PC-9 (cell line): ENCODE measurements around the gene PRSS56. TPM values are rescaled to one million over a fixed set of nuclear protein-coding genes. Genes with fewer than 3 reads are reported as not detected.

Experiments used
- BruUV-seq: library from RNA; stranded (reverse); fragments of 400-500 nt; replicated peaks from 2 replicates; lab custom pipeline; 2021; lab: Mats Ljungman, UMichigan
- CTCF ChIA-PET: fragments of 300-600 bp; sonication (Branson Sonifier 250); formaldehyde crosslinking; loops from one replicate; lab custom pipeline; 2022; ENCODE audit warnings: antibody characterized with exemption; lab: Charles Lee
- POLR2A ChIA-PET: fragments of 300-600 bp; sonication (Branson Sonifier 250); formaldehyde crosslinking; loops from one replicate; lab custom pipeline; 2022; ENCODE audit warnings: antibody characterized with exemption; ENCODE audit not compliant: unreplicated experiment; lab: Charles Lee
- DNase-seq, 2 experiments: peaks; one replicate each; pipeline versions ENCODE4 v3.0.0 to v3.0.0-alpha.2; 2015 to 2022; ENCODE audit warnings: mixed read lengths in 1 of 2
- H2AFZ ChIP-seq: fragments of 200-600 bp; sonication (generic); 2 replicates; pipeline ENCODE4 v1.8.1; 2017; ENCODE audit warnings: antibody characterized with exemption
- H3F3A ChIP-seq: fragments of 200-600 bp; sonication (generic); 2 replicates; pipeline ENCODE4 v1.8.1; 2017; ENCODE audit warnings: antibody characterized with exemption, mild to moderate bottlenecking, low read depth; ENCODE audit not compliant: insufficient read depth
- H3K27ac ChIP-seq: fragments of 200-600 bp; sonication (generic); 2 replicates; pipeline ENCODE4 v1.6.1; 2016; ENCODE audit warnings: mixed run types
- H3K27me3 ChIP-seq: fragments of 200-600 bp; sonication (generic); 2 replicates; pipeline ENCODE4 v1.6.1; 2016; ENCODE audit warnings: low read depth, mixed run types; ENCODE audit not compliant: insufficient read depth
- H3K36me3 ChIP-seq: fragments of 200-600 bp; sonication (generic); 2 replicates; pipeline ENCODE4 v1.6.1; 2016; ENCODE audit warnings: low read depth, mixed run types
- H3K4me1 ChIP-seq: fragments of 200-600 bp; sonication (generic); replicated peaks from 2 replicates; pipeline ENCODE4 v1.6.1; 2016; ENCODE audit warnings: mixed run types; ENCODE audit not compliant: insufficient read depth
- H3K4me2 ChIP-seq: fragments of 200-600 bp; sonication (generic); 2 replicates; pipeline ENCODE4 v1.6.1; 2017; ENCODE audit warnings: mixed run types
- H3K4me3 ChIP-seq: fragments of 200-600 bp; sonication (generic); 2 replicates; pipeline ENCODE4 v1.6.1; 2016; ENCODE audit warnings: mixed run types
- H3K79me2 ChIP-seq: fragments of 200-600 bp; sonication (generic); 2 replicates; pipeline ENCODE4 v1.6.1; 2017; ENCODE audit warnings: low read depth, mixed run types
- H3K9me2 ChIP-seq: fragments of 200-600 bp; sonication (generic); 2 replicates; pipeline ENCODE4 v1.8.1; 2017; ENCODE audit warnings: mild to moderate bottlenecking; ENCODE audit not compliant: insufficient read depth
- H3K9me3 ChIP-seq: fragments of 200-600 bp; sonication (generic); 2 replicates; pipeline ENCODE4 v1.8.1; 2016; ENCODE audit warnings: low read depth; ENCODE audit not compliant: insufficient read depth
- H4K20me1 ChIP-seq: fragments of 200-600 bp; sonication (generic); 2 replicates; pipeline ENCODE4 v1.8.1; 2017; ENCODE audit not compliant: insufficient read depth
- EZH2 ChIP-seq: fragments of 200-600 bp; sonication (generic); IDR thresholded peaks from 2 replicates; pipeline ENCODE4 v1.8.0; 2017; ENCODE audit warnings: antibody characterized with exemption, low read depth
- intact Hi-C: fragments of 100-400 bp; cut with micrococcal nuclease; formaldehyde crosslinking; loops from one replicate; pipeline ENCODE4 v1.10.0; 2022; ENCODE audit not compliant: unreplicated experiment
- total RNA-seq: library from RNA; stranded (reverse); gene quantifications from 2 replicates; pipeline ENCODE4 v1.2.3, GENCODE V29; 2021
- TF ChIP-seq, protein P1 (sequence below): fragments of 200-600 bp; sonication (generic); conservative IDR thresholded peaks from 2 replicates; pipeline ENCODE4 v1.6.1; 2017; ENCODE audit warnings: mixed run types, antibody characterized with exemption, mild to moderate bottlenecking, moderate library complexity

The PRSS56 gene
- total RNA-seq, 1 experiment from 2014 or later = not detected

DNA sequence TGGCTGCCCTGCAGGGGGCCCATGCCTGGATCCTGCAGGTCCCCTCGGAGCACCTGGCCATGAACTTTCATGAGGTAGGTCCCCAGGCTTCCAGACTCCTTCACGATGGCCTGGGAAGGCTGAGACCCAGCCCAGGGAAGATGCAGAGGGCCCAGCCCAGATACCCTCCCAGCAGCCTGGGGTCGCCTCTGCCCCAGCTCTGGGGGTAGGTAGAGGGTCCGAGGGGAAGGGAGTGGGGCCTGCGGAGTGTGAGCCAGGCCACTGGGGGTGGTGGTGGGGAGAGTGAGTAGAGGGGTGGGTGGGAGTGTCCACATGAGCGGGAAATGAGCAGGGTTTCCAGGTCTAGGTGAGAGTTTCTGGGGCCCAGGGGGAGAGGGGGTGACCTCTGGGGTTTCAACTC is 4.6 kb downstream of the PRSS56 start:
- H3K36me3 ChIP-seq = no peaks in the 10 kb centered on the region
- H2AFZ ChIP-seq = no peak overlapping the region
- H3F3A ChIP-seq = no peaks in the 10 kb centered on the region
- intact Hi-C loops = loop anchor here (10.0 kb wide), 2 partner anchors 200 to 620 kb away; no protein-coding TSS in a partner anchor
- DNase-seq = no peak
- H3K9me2 ChIP-seq = no peaks in the 10 kb centered on the region
- no peaks in the 10 kb centered on the region for H3K79me2 ChIP-seq
- POLR2A ChIA-PET = interaction anchor here (0.6 kb wide), 1 partner anchor 23 kb away, joined by 6 read pairs; no protein-coding TSS in a partner anchor
- no peak overlapping the region for H3K4me2 ChIP-seq
- H3K27me3 ChIP-seq = peaks cover 42% of the 10 kb centered on the region
- CTCF ChIA-PET = no interaction called here
- H3K4me1 ChIP-seq = no peaks in the 10 kb centered on the region
- H3K27ac ChIP-seq = no peak overlapping the region
- TF ChIP-seq EZH2 = no peak
- TF ChIP-seq, protein P1, sequence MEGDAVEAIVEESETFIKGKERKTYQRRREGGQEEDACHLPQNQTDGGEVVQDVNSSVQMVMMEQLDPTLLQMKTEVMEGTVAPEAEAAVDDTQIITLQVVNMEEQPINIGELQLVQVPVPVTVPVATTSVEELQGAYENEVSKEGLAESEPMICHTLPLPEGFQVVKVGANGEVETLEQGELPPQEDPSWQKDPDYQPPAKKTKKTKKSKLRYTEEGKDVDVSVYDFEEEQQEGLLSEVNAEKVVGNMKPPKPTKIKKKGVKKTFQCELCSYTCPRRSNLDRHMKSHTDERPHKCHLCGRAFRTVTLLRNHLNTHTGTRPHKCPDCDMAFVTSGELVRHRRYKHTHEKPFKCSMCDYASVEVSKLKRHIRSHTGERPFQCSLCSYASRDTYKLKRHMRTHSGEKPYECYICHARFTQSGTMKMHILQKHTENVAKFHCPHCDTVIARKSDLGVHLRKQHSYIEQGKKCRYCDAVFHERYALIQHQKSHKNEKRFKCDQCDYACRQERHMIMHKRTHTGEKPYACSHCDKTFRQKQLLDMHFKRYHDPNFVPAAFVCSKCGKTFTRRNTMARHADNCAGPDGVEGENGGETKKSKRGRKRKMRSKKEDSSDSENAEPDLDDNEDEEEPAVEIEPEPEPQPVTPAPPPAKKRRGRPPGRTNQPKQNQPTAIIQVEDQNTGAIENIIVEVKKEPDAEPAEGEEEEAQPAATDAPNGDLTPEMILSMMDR = no peak
- no peak overlapping the region for H3K4me3 ChIP-seq
- BruUV-seq = no TSS peak
- no peaks in the 10 kb centered on the region for H3K9me3 ChIP-seq
- no peaks in the 10 kb centered on the region for H4K20me1 ChIP-seq

DNA sequence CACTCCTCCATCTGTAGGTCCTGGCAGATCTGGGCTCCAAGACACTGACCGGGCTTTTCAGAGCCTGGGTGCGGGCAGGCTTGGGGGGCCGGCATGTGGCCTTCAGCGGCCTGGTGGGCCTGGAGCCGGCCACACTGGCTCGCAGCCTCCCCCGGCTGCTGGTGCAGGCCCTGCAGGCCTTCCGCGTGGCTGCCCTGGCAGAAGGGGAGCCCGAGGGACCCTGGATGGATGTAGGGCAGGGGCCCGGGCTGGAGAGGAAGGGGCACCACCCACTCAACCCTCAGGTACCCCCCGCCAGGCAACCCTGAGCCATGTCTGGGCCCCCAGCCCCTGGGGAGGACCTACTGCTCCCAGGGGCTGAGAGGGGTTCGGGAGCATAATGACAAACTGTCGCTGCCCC is 5.0 kb downstream of the PRSS56 start:
- intact Hi-C loops = loop anchor here (10.0 kb wide), 2 partner anchors 200 to 620 kb away; no protein-coding TSS in a partner anchor
- Histone ChIP-seq H3K9me2 (no peaks in the 10 kb centered on the region), H3K27me3 (peaks cover 41% of the 10 kb centered on the region), H3K36me3 (no peaks in the 10 kb centered on the region), H3K4me2 (no peak overlapping the region), H4K20me1 (no peaks in the 10 kb centered on the region), H3K4me1 (no peaks in the 10 kb centered on the region), H3K9me3 (no peaks in the 10 kb centered on the region), H2AFZ (no peak overlapping the region), H3F3A (no peaks in the 10 kb centered on the region), H3K27ac (no peak overlapping the region), H3K79me2 (no peaks in the 10 kb centered on the region), H3K4me3 (no peak overlapping the region)
- no peak for TF ChIP-seq EZH2
- TF ChIP-seq, protein P1 = no peak
- ChIA-PET CTCF (no interaction called here), POLR2A (interaction anchor here (0.6 kb wide), 1 partner anchor 24 kb away, joined by 6 read pairs; no protein-coding TSS in a partner anchor)
- BruUV-seq = no TSS peak
- DNase-seq = no peak

DNA sequence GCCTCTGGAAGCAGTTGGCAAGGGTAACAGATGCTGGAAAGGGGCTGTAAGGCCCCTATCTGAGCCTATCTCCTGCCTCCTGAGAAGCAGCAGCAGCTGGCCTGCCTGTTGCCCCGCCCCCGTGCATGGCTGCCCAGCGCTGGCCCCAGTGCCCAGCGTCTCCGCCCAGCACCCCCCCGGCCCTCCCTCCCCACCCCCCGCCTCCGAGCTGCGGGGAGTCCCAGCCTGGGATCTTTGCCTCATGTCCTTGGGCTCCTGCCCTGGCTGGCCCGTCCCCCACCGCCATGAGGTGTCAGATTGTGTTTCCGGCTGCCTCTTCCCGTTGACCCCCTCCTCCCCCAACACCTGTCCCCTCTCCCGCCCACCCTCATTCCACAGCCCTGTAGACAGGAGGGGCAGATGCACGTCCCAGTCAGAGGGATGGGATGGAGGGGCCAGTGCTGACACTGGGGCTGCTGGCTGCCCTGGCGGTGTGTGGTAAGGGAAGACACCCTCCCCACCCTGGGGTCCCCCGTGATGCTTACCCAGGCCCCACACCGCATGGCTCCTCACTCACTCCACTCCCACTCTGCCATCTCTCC is 5.7 kb downstream of the PRSS56 start, which contains the start of gene CHRND:
Gene CHRND (plus strand): TSS at position 370 of the 581 bp plus-strand sequence. CDS start 56 bp downstream, at position 426.
- no peaks in the 10 kb centered on the region for H3K9me3 ChIP-seq
- H3K4me3 ChIP-seq = no peak within 1 kb of the TSS
- TF ChIP-seq EZH2 = no peak
- TF ChIP-seq, protein P1 = no peak
- no peak for DNase-seq
- CTCF ChIA-PET = no interaction called here
- intact Hi-C loops = loop anchor here (10.0 kb wide), 2 partner anchors 201 to 621 kb away; no protein-coding TSS in a partner anchor
- H3F3A ChIP-seq = no peaks in the 10 kb centered on the region
- POLR2A ChIA-PET = no interaction called here
- H2AFZ ChIP-seq = no peak within 1 kb of the TSS
- H3K9me2 ChIP-seq = no peaks in the 10 kb centered on the region
- H3K27ac ChIP-seq = no peak within 1 kb of the TSS
- no peak within 1 kb of the TSS for H3K4me2 ChIP-seq
- no TSS peak for BruUV-seq
- H3K36me3 ChIP-seq = no peaks in the 10 kb centered on the region
- peaks cover 34% of the 10 kb centered on the region for H3K27me3 ChIP-seq
- H3K79me2 ChIP-seq = no peaks in the 10 kb centered on the region
- H4K20me1 ChIP-seq = no peaks in the 10 kb centered on the region
- no peaks in the 10 kb centered on the region for H3K4me1 ChIP-seq
